Keratinocyte (primary cell): ENCODE measurements around the gene PTGDR2. TPM values are rescaled to one million over a fixed set of nuclear protein-coding genes. Genes with fewer than 3 reads are reported as not detected.

Experiments
- DNase-seq: peaks from one replicate; pipeline ENCODE4 v3.0.0-alpha.2; 2011; ENCODE audit warnings: low read depth, missing footprints, low spot score
- FAIRE-seq: peaks from 2 replicates; lab custom pipeline; 2011; peaks lifted over from hg19 to GRCh38; lab: Jason Lieb, UNC
- H2AFZ ChIP-seq: 2 replicates; pipeline ENCODE4 v1.6.0; 2012; ENCODE audit warnings: low read length, control low read depth, inconsistent platforms; ENCODE audit not compliant: control insufficient read depth
- H3K27ac ChIP-seq: 2 replicates; pipeline ENCODE4 v1.5.1; 2011; ENCODE audit warnings: low read length; ENCODE audit not compliant: control insufficient read depth, insufficient read depth
- H3K27me3 ChIP-seq: 3 replicates; pipeline ENCODE4 v1.6.0; 2011; ENCODE audit warnings: low read length; ENCODE audit not compliant: control insufficient read depth, insufficient read depth; ENCODE audit errors: extremely low read depth
- H3K36me3 ChIP-seq, 2 experiments: 2 replicates in 1 of 2; 3 replicates in 1 of 2; pipeline ENCODE4 v1.5.1; 2011; ENCODE audit warnings: low read length in 2 of 2, mild to moderate bottlenecking in 1 of 2; ENCODE audit not compliant: control insufficient read depth in 2 of 2, insufficient read depth in 2 of 2; ENCODE audit errors: extremely low read depth in 1 of 2
- H3K4me1 ChIP-seq: 3 replicates; pipeline ENCODE4 v1.5.1; 2011; ENCODE audit warnings: low read length; ENCODE audit not compliant: control insufficient read depth, insufficient read depth; ENCODE audit errors: extremely low read depth
- H3K4me2 ChIP-seq: 3 replicates; pipeline ENCODE4 v1.6.0; 2011; ENCODE audit warnings: low read depth, low read length; ENCODE audit not compliant: control insufficient read depth, insufficient read depth; ENCODE audit errors: extremely low read depth
- H3K4me3 ChIP-seq, 3 experiments: fragments of 200-600 bp in 1 of 3; sonication (generic) in 1 of 3; 2 replicates in 2 of 3; 3 replicates in 1 of 3; pipeline ENCODE4 v1.5.1; 2011 to 2016; ENCODE audit warnings: low read length in 3 of 3, mild to moderate bottlenecking in 3 of 3, control low read depth in 2 of 3, inconsistent platforms in 1 of 3, low read depth in 1 of 3, mixed read lengths in 1 of 3, mixed run types in 1 of 3, moderate library complexity in 1 of 3; ENCODE audit not compliant: control insufficient read depth in 2 of 3, insufficient read depth in 2 of 3; ENCODE audit errors: extremely low read depth in 1 of 3
- H3K79me2 ChIP-seq: 2 replicates; pipeline ENCODE4 v1.6.0; 2012; ENCODE audit warnings: low read length; ENCODE audit not compliant: control insufficient read depth, insufficient read depth
- H3K9ac ChIP-seq: 3 replicates; pipeline ENCODE4 v1.6.0; 2011; ENCODE audit warnings: low read length; ENCODE audit not compliant: control insufficient read depth, insufficient read depth; ENCODE audit errors: extremely low read depth
- H3K9me1 ChIP-seq: 3 replicates; pipeline ENCODE4 v1.6.0; 2011; ENCODE audit warnings: low read length; ENCODE audit not compliant: control insufficient read depth, insufficient read depth; ENCODE audit errors: extremely low read depth
- H3K9me3 ChIP-seq: 2 replicates; pipeline ENCODE4 v1.5.1; 2012; ENCODE audit warnings: low read depth, low read length; ENCODE audit not compliant: control insufficient read depth
- H4K20me1 ChIP-seq: 3 replicates; pipeline ENCODE4 v1.6.0; 2011; ENCODE audit warnings: low read length; ENCODE audit not compliant: control insufficient read depth, insufficient read depth; ENCODE audit errors: extremely low read depth
- EZH2 ChIP-seq: IDR thresholded peaks from one replicate; pipeline ENCODE4 v1.6.1; 2012; ENCODE audit warnings: inconsistent platforms, mild to moderate bottlenecking, low read length, moderate library complexity
- dilution Hi-C: fragments of 300-500 bp; cut with MboI; formaldehyde crosslinking; loops from one replicate; pipeline ENCODE4 v1.7.0; 2020; ENCODE audit warnings: low sequenced_read_pairs; ENCODE audit not compliant: extremely low pct_ligation_motif_present
- polyA plus RNA-seq, 5 experiments: library from polyadenylated mRNA; depleted of rRNA in 3 of 5; stranded (reverse) in 3 of 5; stranded (forward) in 1 of 5; unstranded in 1 of 5; fragments of >200 nt; gene quantifications; 1 replicate in 1 of 5; 2 replicates in 3 of 5; 3 replicates in 1 of 5; pipeline versions ENCODE4 v1.2.1 to v1.2.3, GENCODE V29; 2011 to 2012; ENCODE audit warnings: missing spikeins in 2 of 5, low read depth in 1 of 5, low replicate concordance in 1 of 5
- TF ChIP-seq, protein P1 (sequence below), 3 experiments: IDR thresholded peaks in 1 of 3; conservative IDR thresholded peaks in 1 of 3; optimal IDR thresholded peaks in 1 of 3; 2 replicates in 2 of 3; 3 replicates in 1 of 3; pipeline versions ENCODE3 to v1.5.1; 2011; ENCODE audit warnings: low read length in 3 of 3, mild to moderate bottlenecking in 3 of 3, moderate library complexity in 2 of 3, control low read depth in 1 of 3, inconsistent platforms in 1 of 3; ENCODE audit not compliant: insufficient read depth in 2 of 3; ENCODE audit errors: extremely low read depth in 1 of 3

The PTGDR2 gene
- polyA plus RNA-seq, 1 donor (not counting 4 experiments of a cell fraction or from before 2014, with no cell fraction given), result not detected

DNA sequence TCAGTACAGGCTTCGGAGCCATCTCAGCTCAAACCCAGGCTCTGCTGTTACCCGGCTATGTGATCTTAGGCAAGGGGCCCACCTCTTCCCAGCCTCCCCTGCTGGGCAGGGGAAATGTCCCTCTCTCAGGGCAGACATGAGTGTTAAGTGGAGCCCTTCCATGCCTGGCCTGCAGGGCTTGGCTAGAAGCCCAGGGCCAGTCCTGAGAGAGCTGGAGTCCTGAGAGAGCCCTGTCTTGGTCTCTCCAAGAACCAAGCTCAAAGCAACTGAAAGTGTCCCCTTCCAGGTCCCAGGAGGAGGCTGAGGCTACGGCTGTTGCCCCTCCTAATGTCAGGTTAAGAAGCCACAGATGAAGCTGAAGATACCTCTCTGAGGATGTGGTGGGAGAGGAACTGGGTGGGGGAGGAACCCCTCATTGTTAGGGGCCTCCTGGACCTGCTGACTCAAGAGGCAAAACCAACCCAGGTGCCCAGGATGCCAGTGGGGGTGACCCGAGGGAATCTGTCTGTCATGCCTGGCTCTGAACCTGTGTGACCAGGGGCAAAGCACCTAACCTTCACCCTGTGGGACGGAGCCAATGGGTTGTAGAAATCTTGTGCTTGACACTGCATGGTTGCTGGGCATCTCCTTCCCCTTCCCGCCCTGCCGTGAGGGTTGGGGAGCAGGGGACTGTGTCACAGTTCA is 15.8 kb upstream of the PTGDR2 start:
- H3K27me3 ChIP-seq, result no peaks in the 10 kb centered on the region
- no peaks in the 10 kb centered on the region for H3K36me3 ChIP-seq
- no peak for DNase-seq
- H3K4me2 ChIP-seq, result no peak overlapping the region
- H2AFZ ChIP-seq, result no peak overlapping the region
- H3K9me1 ChIP-seq, result no peaks in the 10 kb centered on the region
- no peak for TF ChIP-seq EZH2
- TF ChIP-seq, protein P1, sequence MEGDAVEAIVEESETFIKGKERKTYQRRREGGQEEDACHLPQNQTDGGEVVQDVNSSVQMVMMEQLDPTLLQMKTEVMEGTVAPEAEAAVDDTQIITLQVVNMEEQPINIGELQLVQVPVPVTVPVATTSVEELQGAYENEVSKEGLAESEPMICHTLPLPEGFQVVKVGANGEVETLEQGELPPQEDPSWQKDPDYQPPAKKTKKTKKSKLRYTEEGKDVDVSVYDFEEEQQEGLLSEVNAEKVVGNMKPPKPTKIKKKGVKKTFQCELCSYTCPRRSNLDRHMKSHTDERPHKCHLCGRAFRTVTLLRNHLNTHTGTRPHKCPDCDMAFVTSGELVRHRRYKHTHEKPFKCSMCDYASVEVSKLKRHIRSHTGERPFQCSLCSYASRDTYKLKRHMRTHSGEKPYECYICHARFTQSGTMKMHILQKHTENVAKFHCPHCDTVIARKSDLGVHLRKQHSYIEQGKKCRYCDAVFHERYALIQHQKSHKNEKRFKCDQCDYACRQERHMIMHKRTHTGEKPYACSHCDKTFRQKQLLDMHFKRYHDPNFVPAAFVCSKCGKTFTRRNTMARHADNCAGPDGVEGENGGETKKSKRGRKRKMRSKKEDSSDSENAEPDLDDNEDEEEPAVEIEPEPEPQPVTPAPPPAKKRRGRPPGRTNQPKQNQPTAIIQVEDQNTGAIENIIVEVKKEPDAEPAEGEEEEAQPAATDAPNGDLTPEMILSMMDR (optimal IDR thresholded peaks at IDR 0.05 in 1 of 3, IDR thresholded peaks at IDR 0.05 in 1 of 3, conservative IDR thresholded peaks at IDR 0.05 in 1 of 3; ENCODE audit: extremely low read depth in 1 of 3, insufficient read depth in 2 of 3, low read length in 3 of 3), result no peak
- H3K4me1 ChIP-seq, result no peaks in the 10 kb centered on the region
- H3K27ac ChIP-seq, result no peak overlapping the region
- dilution Hi-C loops, result no loop called here
- no peaks in the 10 kb centered on the region for H3K9me3 ChIP-seq
- no peak overlapping the region for H3K4me3 ChIP-seq
- H4K20me1 ChIP-seq, result no peaks in the 10 kb centered on the region
- H3K9ac ChIP-seq, result no peak overlapping the region
- H3K79me2 ChIP-seq, result no peaks in the 10 kb centered on the region
- no peak for FAIRE-seq

- no peak overlapping the region for H3K27ac ChIP-seq
- dilution Hi-C loops, result no loop called here
- H3K9ac ChIP-seq, result no peak overlapping the region
- no peaks in the 10 kb centered on the region for H3K9me1 ChIP-seq
- no peak overlapping the region for H3K4me2 ChIP-seq
- no peaks in the 10 kb centered on the region for H3K27me3 ChIP-seq
- FAIRE-seq (no peak), DNase-seq (no peak)
- TF ChIP-seq, protein P1 (optimal IDR thresholded peaks at IDR 0.05 in 1 of 3, IDR thresholded peaks at IDR 0.05 in 1 of 3, conservative IDR thresholded peaks at IDR 0.05 in 1 of 3; ENCODE audit: extremely low read depth in 1 of 3, insufficient read depth in 2 of 3, low read length in 3 of 3), result no peak
- no peak for TF ChIP-seq EZH2
- no peaks in the 10 kb centered on the region for H3K9me3 ChIP-seq
- H3K4me3 ChIP-seq, result no peak overlapping the region
- H3K79me2 ChIP-seq, result no peaks in the 10 kb centered on the region
- H3K4me1 ChIP-seq, result no peaks in the 10 kb centered on the region
- H2AFZ ChIP-seq, result no peak overlapping the region
- H3K36me3 ChIP-seq, result no peaks in the 10 kb centered on the region
- H4K20me1 ChIP-seq, result no peaks in the 10 kb centered on the region
These were observed 15.1 kb upstream of the PTGDR2 start for GRCh38 chr11:60870733-60871377.
